Endothelial cell of umbilical vein (primary cell): ENCODE results near the gene PADI1.

ENCODE experiments used
- EZH2 ChIP-seq: IDR thresholded peaks from 2 replicates; pipeline ENCODE4 v1.6.1; 2012; ENCODE audit warnings: borderline replicate concordance, low read depth, mild to moderate bottlenecking, moderate library complexity, low read length, inconsistent platforms; ENCODE audit not compliant: severe bottlenecking
- FOS ChIP-seq: IDR thresholded peaks from 2 replicates; pipeline ENCODE4 v1.6.1; 2011; ENCODE audit warnings: mild to moderate bottlenecking, low read length, moderate library complexity, borderline replicate concordance; ENCODE audit not compliant: insufficient read depth
- GATA2 ChIP-seq: IDR thresholded peaks from 2 replicates; pipeline ENCODE4 v1.7.0; 2011; ENCODE audit warnings: low read depth, mild to moderate bottlenecking, moderate library complexity, mixed read lengths, low read length; ENCODE audit not compliant: insufficient read length, insufficient read depth
- JUN ChIP-seq: IDR thresholded peaks from 2 replicates; pipeline ENCODE4 v1.6.1; 2011; ENCODE audit warnings: borderline replicate concordance, low read depth; ENCODE audit not compliant: insufficient read length, insufficient read depth
- MYC ChIP-seq: IDR thresholded peaks from one replicate; pipeline ENCODE4 v1.6.1; 2011; ENCODE audit warnings: mild to moderate bottlenecking, low read depth, low read length
- POLR2A ChIP-seq: IDR thresholded peaks from 2 replicates; pipeline ENCODE4 v1.6.1; 2012; ENCODE audit warnings: low read depth, mild to moderate bottlenecking, control low read depth, low read length
- POLR2AphosphoS5 ChIP-seq: IDR thresholded peaks from 2 replicates; pipeline ENCODE4 v1.6.1; 2012; ENCODE audit warnings: low read depth, mild to moderate bottlenecking, control low read depth, low read length, moderate library complexity; ENCODE audit not compliant: insufficient read depth
- TF ChIP-seq, protein P1 (sequence below), 2 donors: IDR thresholded peaks; 1 replicate in 1 of 2; 2 replicates in 1 of 2; pipeline ENCODE4 v1.5.1; 2011; ENCODE audit warnings: low read length in 2 of 2, mild to moderate bottlenecking in 2 of 2, moderate library complexity in 2 of 2, control low read depth in 1 of 2, inconsistent platforms in 1 of 2, low read depth in 1 of 2; ENCODE audit not compliant: insufficient read depth in 1 of 2; ENCODE audit errors: extremely low read depth in 1 of 2
- TF ChIP-seq, protein P2 (sequence below): IDR thresholded peaks from 2 replicates; pipeline ENCODE4 v1.6.1; 2011; ENCODE audit not compliant: insufficient read depth, insufficient read length

DNA sequence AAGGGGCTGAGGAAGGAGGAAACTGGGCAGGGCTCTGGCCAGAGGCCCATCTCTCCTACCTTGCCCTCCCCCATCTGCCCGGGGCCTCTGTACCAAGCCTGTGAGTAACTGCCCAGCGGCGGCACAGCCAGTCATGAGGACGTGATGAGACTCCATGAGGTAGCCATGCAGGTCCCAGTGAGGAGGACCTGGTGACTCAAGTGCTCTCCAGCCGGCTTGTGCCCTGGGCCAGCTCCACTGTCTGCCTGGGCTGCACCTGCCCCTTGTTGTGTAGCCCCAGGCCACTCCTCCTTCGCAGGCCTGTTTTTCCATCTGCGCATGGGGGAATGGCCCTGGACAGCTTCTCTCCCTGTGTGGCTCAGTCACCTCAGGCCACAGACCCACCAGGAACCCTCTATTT, 42.0 kb upstream of the PADI1 start:
- TF ChIP-seq, protein P1, sequence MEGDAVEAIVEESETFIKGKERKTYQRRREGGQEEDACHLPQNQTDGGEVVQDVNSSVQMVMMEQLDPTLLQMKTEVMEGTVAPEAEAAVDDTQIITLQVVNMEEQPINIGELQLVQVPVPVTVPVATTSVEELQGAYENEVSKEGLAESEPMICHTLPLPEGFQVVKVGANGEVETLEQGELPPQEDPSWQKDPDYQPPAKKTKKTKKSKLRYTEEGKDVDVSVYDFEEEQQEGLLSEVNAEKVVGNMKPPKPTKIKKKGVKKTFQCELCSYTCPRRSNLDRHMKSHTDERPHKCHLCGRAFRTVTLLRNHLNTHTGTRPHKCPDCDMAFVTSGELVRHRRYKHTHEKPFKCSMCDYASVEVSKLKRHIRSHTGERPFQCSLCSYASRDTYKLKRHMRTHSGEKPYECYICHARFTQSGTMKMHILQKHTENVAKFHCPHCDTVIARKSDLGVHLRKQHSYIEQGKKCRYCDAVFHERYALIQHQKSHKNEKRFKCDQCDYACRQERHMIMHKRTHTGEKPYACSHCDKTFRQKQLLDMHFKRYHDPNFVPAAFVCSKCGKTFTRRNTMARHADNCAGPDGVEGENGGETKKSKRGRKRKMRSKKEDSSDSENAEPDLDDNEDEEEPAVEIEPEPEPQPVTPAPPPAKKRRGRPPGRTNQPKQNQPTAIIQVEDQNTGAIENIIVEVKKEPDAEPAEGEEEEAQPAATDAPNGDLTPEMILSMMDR (IDR thresholded peaks at IDR 0.05; ENCODE audit: extremely low read depth in 1 of 2, insufficient read depth in 1 of 2, low read depth in 1 of 2, low read length in 2 of 2): no peak
- TF ChIP-seq, protein P2, sequence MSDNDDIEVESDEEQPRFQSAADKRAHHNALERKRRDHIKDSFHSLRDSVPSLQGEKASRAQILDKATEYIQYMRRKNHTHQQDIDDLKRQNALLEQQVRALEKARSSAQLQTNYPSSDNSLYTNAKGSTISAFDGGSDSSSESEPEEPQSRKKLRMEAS: no peak
- TF ChIP-seq EZH2 (no peak), POLR2AphosphoS5 (no peak), JUN (no peak), POLR2A (no peak), MYC (no peak), FOS (no peak), GATA2 (no peak)
